ENCODE results near the gene ARHGAP6.

The ARHGAP6 gene

GRCh38 chrX:11190745-11191510 lies 474.8 kb downstream of the ARHGAP6 start:
- DNase-seq: no peak
- in situ Hi-C loops (cut with HindIII; ENCODE audit: low pct_ligation_motif_present, low pct_unique_long_range_greater_than_20kb, low sequenced_read_pairs): no loop called here

- in situ Hi-C loops (cut with HindIII; ENCODE audit: low pct_ligation_motif_present, low pct_unique_long_range_greater_than_20kb, low sequenced_read_pairs): no loop called here
- no peak for DNase-seq
Measured at GRCh38 chrX:11189097-11189496, 476.6 kb downstream of the ARHGAP6 start.

- DNase-seq: no peak
- in situ Hi-C loops (cut with HindIII; ENCODE audit: low pct_ligation_motif_present, low pct_unique_long_range_greater_than_20kb, low sequenced_read_pairs): no loop called here
Measured at GRCh38 chrX:11188664-11189063, 477.1 kb downstream of the ARHGAP6 start.

GRCh38 chrX:11187001-11187400 lies 478.7 kb downstream of the ARHGAP6 start:
- in situ Hi-C loops (cut with HindIII; ENCODE audit: low pct_ligation_motif_present, low pct_unique_long_range_greater_than_20kb, low sequenced_read_pairs): no loop called here
- no peak for DNase-seq

GRCh38 chrX:11185861-11186260 lies 479.9 kb downstream of the ARHGAP6 start:
- no peak for DNase-seq
- in situ Hi-C loops (cut with HindIII; ENCODE audit: low pct_ligation_motif_present, low pct_unique_long_range_greater_than_20kb, low sequenced_read_pairs): no loop called here

- in situ Hi-C loops (cut with HindIII; ENCODE audit: low pct_ligation_motif_present, low pct_unique_long_range_greater_than_20kb, low sequenced_read_pairs): no loop called here
- no peak for DNase-seq
Measured at GRCh38 chrX:11180571-11180970, 485.1 kb downstream of the ARHGAP6 start.

GRCh38 chrX:11172415-11172814 lies 493.3 kb downstream of the ARHGAP6 start:
- DNase-seq: no peak
- in situ Hi-C loops (cut with HindIII; ENCODE audit: low pct_ligation_motif_present, low pct_unique_long_range_greater_than_20kb, low sequenced_read_pairs): no loop called here

GRCh38 chrX:11171956-11172355 lies 493.8 kb downstream of the ARHGAP6 start:
- DNase-seq: no peak
- in situ Hi-C loops (cut with HindIII; ENCODE audit: low pct_ligation_motif_present, low pct_unique_long_range_greater_than_20kb, low sequenced_read_pairs): no loop called here

- DNase-seq: no peak
- in situ Hi-C loops (cut with HindIII; ENCODE audit: low pct_ligation_motif_present, low pct_unique_long_range_greater_than_20kb, low sequenced_read_pairs): no loop called here
Measured at GRCh38 chrX:11164433-11164832, 501.3 kb downstream of the ARHGAP6 start.

- in situ Hi-C loops (cut with HindIII; ENCODE audit: low pct_ligation_motif_present, low pct_unique_long_range_greater_than_20kb, low sequenced_read_pairs): no loop called here
- no peak for DNase-seq
Measured at GRCh38 chrX:11159149-11159548, 506.6 kb downstream of the ARHGAP6 start.

GRCh38 chrX:11151799-11152559 lies 513.7 kb downstream of the ARHGAP6 start:
- DNase-seq: no peak
- in situ Hi-C loops (cut with HindIII; ENCODE audit: low pct_ligation_motif_present, low pct_unique_long_range_greater_than_20kb, low sequenced_read_pairs): no loop called here

- DNase-seq: no peak
- in situ Hi-C loops (cut with HindIII; ENCODE audit: low pct_ligation_motif_present, low pct_unique_long_range_greater_than_20kb, low sequenced_read_pairs): no loop called here
Measured at GRCh38 chrX:11148401-11148800, 517.3 kb downstream of the ARHGAP6 start.

GRCh38 chrX:11146411-11146810 lies 519.3 kb downstream of the ARHGAP6 start:
- in situ Hi-C loops (cut with HindIII; ENCODE audit: low pct_ligation_motif_present, low pct_unique_long_range_greater_than_20kb, low sequenced_read_pairs): no loop called here

GRCh38 chrX:11143931-11144678 lies 521.6 kb downstream of the ARHGAP6 start:
- DNase-seq: peak; percentile 69
- in situ Hi-C loops (cut with HindIII; ENCODE audit: low pct_ligation_motif_present, low pct_unique_long_range_greater_than_20kb, low sequenced_read_pairs): no loop called here

More at GRCh38 chrX:11146411-11146810, 519.3 kb downstream of the ARHGAP6 start:
- DNase-seq: no peak

- DNase-seq: no peak
- in situ Hi-C loops (cut with HindIII; ENCODE audit: low pct_ligation_motif_present, low pct_unique_long_range_greater_than_20kb, low sequenced_read_pairs): no loop called here
Measured at GRCh38 chrX:11138498-11139390, 527.0 kb downstream of the ARHGAP6 start.

- DNase-seq: peak; percentile 35
Measured at GRCh38 chrX:11137543-11138139, 528.1 kb downstream of the ARHGAP6 start.

GRCh38 chrX:11135564-11136185 lies 530.0 kb downstream of the ARHGAP6 start:
- in situ Hi-C loops (cut with HindIII; ENCODE audit: low pct_ligation_motif_present, low pct_unique_long_range_greater_than_20kb, low sequenced_read_pairs): no loop called here
- no peak for DNase-seq

More at GRCh38 chrX:11137543-11138139, 528.1 kb downstream of the ARHGAP6 start:
- in situ Hi-C loops (cut with HindIII; ENCODE audit: low pct_ligation_motif_present, low pct_unique_long_range_greater_than_20kb, low sequenced_read_pairs): no loop called here

Data from ACHN (cell line).